GM12873 (cell line): ENCODE results near the gene GAB2.

Experiments used
- CTCF ChIP-seq: IDR thresholded peaks from 2 replicates; pipeline ENCODE4 v1.5.1; 2012; ENCODE audit warnings: low read depth, mild to moderate bottlenecking, moderate library complexity, low read length, control low read depth; ENCODE audit not compliant: insufficient read depth; ENCODE audit errors: missing control alignments

Gene GAB2

GRCh38 chr11:78408619-78409018 lies 9.0 kb downstream of the GAB2 start:
- TF ChIP-seq CTCF = no peak

- TF ChIP-seq CTCF = no peak
Observed at GRCh38 chr11:78406568-78407196, 10.9 kb downstream of the GAB2 start.

- no peak for TF ChIP-seq CTCF
Observed at GRCh38 chr11:78405805-78406204, 11.8 kb downstream of the GAB2 start.

GRCh38 chr11:78403781-78404180 lies 13.8 kb downstream of the GAB2 start:
- no peak for TF ChIP-seq CTCF

GRCh38 chr11:78402847-78403246 lies 14.8 kb downstream of the GAB2 start:
- TF ChIP-seq CTCF = no peak

- no peak for TF ChIP-seq CTCF
Observed at GRCh38 chr11:78400702-78401101, 16.9 kb downstream of the GAB2 start.

GRCh38 chr11:78400116-78400515 lies 17.5 kb downstream of the GAB2 start:
- TF ChIP-seq CTCF = no peak
